Stimulated activated naive CD8-positive, alpha-beta T cell treated with anti-CD3 and anti-CD28 coated beads, Interleukin-15, Interleukin-2, amounts not matched to agents 100 U/mL and 50 U/mL, for 24 hours (primary cell): ENCODE measurements around the gene CYP2R1.

Experiments
- ATAC-seq: fragments of 150-1000 bp; cut with Tn5 transposase; one replicate; pipeline ENCODE4 v1.10.0; 2021
- DNase-seq: peaks from one replicate; pipeline ENCODE4 v3.0.0; 2021

The CYP2R1 gene

DNA sequence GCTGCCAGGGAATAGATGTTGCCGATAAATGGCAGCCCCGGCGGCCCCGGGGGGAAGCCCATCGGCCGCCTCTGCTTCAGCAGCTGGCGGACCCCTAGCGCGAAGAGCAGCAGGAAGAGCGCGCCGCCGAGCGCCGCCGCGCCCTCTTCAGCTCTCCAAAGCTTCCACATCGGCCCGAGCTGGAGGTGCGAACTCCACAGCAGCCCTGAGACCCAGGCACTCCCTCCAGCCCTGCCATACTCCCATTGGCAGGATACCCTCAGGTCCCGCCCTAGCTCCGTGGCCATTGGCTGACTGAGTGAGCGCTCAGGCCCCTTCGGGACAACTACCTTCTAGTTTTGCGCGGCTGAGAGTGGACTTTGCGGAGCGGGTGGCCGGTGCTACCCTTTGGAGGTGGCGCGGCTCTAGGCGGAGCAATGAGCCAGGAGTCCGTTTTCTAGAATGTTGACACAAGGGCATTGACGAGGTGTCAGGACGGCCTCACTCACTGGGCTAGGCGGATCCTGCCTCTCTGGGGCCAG, at the start of gene CYP2R1:
TSS of gene CYP2R1 (minus strand) at position 196 of the 521 bp plus-strand sequence. CDS start at position 170, 26 bp downstream.
- ATAC-seq (peak; percentile 87), DNase-seq (peak; percentile 91)

DNA sequence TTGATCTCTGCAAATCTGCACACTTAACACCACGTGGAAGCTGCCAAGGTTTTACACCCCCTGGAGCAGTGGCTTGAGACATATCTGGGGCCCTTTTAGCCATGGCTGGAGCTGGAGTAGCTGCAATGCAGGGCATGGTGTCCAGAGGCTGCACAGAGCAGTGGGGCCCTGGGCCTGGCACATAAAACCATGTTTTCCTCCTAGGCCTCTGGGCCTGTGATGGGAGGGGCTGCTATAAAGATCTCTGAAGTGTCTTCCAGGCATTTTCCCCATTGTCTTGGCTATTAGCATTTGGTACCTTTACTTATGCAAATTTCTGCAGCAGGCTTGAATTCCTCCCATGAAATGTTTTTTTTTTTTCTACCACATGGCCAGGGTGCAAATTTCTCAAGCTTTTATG, 46.9 kb upstream of the CYP2R1 start:
- no peak for DNase-seq
- ATAC-seq, result no peak

DNA sequence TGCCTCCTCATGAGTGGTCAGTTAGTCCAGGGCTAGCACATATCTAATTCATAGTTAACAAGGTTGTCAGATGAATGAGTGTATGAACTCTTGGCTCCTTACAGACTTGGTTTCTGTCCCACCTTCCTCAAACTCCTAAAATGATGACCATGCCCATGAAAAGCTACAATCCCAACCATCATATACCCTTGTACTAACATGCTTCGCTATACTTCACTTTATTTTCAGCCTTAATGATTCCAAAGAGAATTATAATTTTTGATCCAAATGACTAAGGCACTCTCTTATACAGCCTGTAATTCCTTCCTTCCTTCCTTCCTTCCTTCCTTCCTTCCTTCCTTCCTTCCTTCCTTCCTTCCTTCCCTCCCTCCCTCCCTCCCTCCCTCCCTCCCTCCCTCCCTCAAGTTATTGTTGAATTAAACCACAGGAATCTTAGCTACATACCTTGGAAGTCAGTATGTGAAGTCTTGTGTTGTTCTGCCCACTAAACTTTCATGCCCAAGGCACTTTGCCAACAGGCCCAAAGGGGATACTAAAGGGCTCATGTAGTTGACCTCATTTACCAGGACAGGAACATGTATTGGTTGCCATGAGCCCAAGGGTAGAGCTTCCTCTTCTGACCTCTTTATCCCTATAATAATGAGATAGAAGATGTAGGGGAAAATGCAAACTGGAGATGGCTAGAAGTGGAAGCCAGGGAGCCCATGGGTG, 42.8 kb upstream of the CYP2R1 start:
- no peak for DNase-seq
- no peak for ATAC-seq

DNA sequence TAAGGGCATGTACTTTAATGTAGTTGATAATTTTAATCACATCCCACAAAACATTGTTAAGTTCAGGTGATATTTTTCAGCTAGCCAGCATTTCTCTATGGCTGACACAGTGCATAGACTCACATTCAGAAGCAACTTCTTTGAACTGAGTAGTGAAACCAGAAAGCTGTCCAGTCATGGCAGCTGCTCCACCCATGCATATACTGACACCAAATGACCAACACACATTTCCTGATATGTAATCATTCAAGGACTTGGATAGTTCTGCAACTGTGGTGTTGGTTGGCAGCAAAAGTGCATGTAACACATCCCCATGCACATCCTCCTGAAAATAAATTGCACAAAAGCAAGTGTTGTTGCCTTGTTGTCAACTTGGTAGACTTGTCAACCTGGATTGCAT, 40.4 kb upstream of the CYP2R1 start:
- DNase-seq, result no peak
- no peak for ATAC-seq

DNA sequence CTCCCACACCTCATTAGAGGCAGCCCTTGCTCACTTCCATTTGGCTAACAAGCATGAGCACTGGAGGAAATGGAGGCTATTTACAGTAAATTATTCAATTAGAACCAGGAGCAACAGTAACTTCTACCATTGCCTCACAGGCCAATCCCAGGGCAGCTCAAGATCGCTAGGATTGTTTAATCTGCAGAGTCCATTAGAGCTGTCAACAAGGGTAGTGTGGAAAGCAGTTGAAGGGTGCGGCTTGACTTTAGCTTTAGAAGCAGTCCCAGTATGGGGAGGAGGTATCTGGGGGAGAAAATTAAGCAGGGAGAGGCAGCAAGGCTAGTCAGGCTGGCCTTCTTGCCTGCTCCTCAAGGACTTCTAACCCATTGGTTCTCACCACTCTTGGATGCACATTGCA, 38.3 kb upstream of the CYP2R1 start:
- DNase-seq (no peak), ATAC-seq (no peak)

GRCh38 chr11:14927146-14927545, 35.1 kb upstream of the CYP2R1 start:
- ATAC-seq, result no peak
- DNase-seq, result no peak

GRCh38 chr11:14924318-14924717, 32.3 kb upstream of the CYP2R1 start:
- DNase-seq (no peak), ATAC-seq (no peak)

GRCh38 chr11:14916403-14916802, 24.4 kb upstream of the CYP2R1 start:
- DNase-seq (no peak), ATAC-seq (no peak)

GRCh38 chr11:14914536-14914935, 22.5 kb upstream of the CYP2R1 start:
- DNase-seq, result no peak
- no peak for ATAC-seq

DNA sequence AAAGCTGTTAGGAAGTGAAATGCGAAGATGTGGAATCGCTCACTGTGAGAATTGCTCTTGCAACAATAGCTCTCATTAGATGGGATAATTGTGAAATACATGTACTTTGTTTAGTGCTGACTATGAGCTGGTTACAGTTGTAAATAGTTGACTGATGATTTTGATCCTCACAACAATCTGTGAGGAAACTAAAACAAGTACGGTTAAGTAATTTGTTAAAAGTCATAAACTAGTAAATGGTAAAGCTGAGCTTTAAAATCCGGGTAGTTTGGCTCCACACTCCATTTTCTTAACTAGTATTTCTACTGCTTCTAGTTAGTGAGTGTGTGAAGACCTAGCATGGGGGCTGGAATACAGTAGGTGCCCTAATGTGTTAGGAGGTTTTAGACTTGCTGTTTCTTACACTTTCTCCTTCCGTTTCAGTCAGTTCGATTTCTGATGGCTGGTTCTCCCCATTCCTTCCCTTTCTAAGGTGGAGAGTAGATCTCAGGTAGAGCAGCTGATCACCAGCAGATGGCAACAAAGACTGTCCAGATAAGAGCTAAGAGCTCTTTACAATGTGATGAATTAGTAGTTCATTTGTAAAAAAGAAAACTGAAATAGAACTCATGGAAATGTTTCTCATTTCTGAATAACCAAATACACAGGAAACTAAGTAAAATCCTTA, 16.3 kb upstream of the CYP2R1 start:
- ATAC-seq, result peak; percentile 30
- no peak for DNase-seq

- peak; percentile 90 for DNase-seq
Observed at GRCh38 chr11:14907411-14908213, 15.6 kb upstream of the CYP2R1 start.

GRCh38 chr11:14906993-14907392, 15.0 kb upstream of the CYP2R1 start:
- ATAC-seq, result no peak

More at GRCh38 chr11:14907411-14908213, 15.6 kb upstream of the CYP2R1 start:
- ATAC-seq, result peak; percentile 69

GRCh38 chr11:14906578-14906977, 14.5 kb upstream of the CYP2R1 start:
- ATAC-seq, result no peak
- no peak for DNase-seq

More at GRCh38 chr11:14906993-14907392, 15.0 kb upstream of the CYP2R1 start:
- no peak for DNase-seq

DNA sequence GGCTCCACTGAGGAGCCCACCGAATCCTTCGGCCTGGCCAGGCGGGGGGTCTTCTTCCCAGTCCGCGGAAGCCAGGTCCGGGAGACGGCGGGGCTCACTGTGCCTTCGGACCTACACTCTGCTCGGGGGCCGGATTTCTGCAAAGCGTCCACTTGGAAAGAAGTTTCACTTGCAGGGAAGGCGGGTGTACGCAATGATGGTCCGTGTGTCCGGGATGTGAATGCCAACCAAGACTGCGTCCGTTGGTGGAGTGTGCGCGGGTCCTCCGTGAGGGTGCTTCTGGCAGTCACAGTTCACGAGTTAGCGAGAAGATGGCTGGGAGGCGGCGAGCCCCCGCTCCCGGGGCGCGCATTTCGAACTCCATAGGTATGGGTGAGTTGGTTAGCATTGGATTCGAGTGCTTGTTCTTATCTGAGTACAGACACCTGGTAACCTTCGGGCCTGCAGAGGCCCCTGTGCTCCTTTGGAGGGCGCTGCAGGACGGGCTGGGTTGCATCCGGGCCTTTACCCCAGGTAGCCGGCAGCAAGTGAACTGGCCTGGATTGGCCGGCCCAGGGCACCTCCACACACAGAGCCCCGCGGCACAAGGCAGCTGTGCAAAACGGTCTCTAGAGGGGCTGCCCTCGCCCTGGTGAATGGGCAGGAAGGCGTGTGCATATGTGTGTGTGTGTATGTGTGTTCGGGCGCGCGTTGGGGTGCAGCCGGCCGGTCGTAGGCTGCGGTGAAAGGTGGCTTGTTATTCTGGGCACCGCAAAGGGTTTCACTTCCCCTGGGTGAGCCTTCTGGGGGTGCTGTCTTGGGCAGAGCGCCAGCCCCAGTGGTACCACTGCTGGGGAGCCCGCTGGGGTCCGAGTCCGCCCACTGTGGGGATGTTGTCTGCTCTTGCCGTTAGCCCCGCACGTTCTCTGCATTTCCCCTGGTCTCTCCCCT, 13.3 kb upstream of the CYP2R1 start:
- ATAC-seq (peak; percentile 45), DNase-seq (peak; percentile 76)

DNA sequence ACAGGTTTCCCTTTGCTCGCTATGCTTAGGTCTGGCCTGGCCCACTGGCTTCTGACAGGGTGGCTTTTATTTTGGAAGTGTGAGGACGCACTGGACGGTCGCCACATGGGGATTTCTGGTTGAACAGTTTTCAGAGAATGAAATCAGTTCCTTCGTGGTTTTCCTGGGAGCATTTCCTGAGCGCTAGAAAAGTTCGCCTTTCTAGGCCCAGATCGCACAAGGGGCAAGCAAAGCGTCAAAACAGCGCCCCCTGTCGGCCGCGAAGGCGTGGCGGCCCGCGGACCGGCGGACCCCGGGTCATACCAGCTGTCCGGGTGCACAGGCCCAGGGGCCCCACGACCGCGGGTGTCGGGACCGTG, 12.7 kb upstream of the CYP2R1 start:
- DNase-seq (peak; percentile 94), ATAC-seq (peak; percentile 59)

DNA sequence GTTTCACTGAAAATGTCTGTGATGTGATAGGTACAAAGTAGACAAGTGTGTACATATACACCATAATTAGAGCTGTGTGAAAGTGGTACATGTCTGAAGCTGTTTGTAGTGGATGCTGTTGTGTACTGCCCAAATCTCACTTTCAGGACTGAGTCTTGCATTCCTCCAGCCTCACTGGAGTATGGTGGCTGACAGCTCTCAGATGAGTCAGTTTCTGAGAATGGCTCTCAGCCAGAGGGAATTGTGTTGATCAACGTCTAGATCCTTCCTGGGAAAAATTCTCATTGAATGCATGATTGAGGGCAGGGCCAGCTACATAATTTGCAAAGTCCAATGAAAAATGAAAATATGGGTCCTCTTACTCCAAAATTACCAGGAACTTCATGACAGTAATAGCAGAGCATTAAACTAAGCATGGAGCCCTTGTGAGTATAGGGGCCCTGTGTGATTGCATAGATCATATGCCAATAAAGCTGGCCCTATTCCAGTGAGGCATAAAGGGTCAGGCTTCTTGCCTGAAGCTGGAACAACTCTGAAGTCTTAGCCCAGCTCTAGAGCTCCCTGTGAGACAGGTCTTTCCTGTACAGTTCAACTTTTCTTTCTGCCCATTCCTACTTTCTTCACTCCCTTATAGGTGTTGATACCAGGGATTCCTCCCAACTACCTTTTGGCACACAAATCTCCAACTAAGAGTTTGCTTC, 10.8 kb upstream of the CYP2R1 start:
- no peak for DNase-seq
- ATAC-seq, result no peak

DNA sequence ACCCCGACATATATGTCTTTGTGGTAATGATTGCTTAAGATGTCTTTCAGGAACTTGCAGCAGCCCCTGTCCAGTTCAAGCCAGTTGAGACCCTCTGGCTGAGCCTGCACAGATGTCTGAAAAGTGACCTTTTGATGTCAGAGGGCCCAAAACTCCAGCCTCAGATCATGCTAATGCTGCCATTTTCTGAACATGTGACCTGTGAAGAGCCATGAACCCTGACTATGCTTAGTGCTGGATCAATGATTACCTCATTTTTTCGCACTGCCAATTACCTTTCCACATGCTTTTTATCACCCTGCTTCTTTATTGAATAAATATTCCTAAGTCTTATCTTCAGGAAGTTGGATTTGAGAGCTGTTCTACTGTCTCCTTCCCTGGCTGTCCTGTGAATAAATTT, 6.9 kb upstream of the CYP2R1 start:
- ATAC-seq, result no peak
- no peak for DNase-seq

GRCh38 chr11:14898355-14898754, 6.3 kb upstream of the CYP2R1 start:
- no peak for ATAC-seq
- DNase-seq, result no peak

DNA sequence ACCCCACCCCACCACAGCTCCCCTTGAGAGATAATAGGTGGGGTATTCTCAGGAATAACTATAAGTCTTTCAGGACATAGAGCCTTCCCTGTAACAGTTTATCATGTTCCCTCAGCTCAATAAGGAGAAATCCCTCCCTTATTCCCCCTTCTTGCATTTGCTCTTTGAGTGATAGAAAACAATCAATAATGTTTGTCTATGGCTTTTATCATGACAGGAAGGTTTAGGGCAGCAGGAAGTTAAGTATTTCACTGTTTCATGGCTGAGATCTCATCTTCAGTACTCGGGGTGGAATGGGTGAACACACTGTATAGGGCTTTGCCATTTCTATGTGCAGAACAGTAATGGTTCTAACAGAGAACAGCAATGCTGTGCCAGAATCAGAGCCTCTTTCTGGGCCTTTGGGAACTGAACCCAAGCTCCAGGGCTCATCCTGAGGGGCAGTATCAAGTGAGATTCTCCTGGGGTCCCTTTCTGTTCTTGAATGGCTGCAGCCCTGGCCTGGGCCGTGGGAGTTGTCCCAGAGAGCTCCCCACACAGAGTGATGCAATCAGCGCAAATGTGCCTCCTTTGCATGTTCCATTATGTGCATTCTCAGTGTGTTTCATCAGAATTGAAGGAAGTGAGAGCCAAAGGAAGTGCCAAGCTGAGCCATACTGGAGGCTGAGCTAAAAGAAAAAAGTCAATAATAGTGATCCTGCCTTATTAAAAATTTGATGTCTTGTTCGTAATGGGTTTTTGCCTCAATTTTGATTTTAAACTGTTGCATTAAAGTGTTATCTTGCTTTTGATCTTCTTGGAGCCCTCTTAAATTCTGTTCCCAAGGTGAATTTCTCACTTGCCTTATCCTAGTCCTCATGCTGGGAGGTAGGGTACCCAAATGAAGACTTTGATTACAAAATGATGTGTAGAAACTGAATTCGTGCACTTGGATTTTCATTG, 2.9 kb upstream of the CYP2R1 start:
- DNase-seq, result no peak
- no peak for ATAC-seq

- DNase-seq (no peak), ATAC-seq (no peak)
Observed at GRCh38 chr11:14892577-14892976, 546 bp upstream of the CYP2R1 start.
